D721Med (cell line): ENCODE results near the gene TSPAN32.

ENCODE experiments used
- DNase-seq: peaks from one replicate; pipeline ENCODE4 v3.0.0; 2011; ENCODE audit warnings: low spot score; ENCODE audit not compliant: insufficient read length
- FAIRE-seq: peaks from 2 replicates; lab custom pipeline; 2011; peaks lifted over from hg19 to GRCh38; lab: Jason Lieb, UNC
- TF ChIP-seq, protein P1 (sequence below): IDR thresholded peaks from 2 replicates; pipeline ENCODE4 v1.5.1; 2012; ENCODE audit warnings: mild to moderate bottlenecking, control low read depth; ENCODE audit not compliant: insufficient read depth; ENCODE audit errors: missing control alignments

Gene TSPAN32

GRCh38 chr11:2268729-2269600, 32.8 kb upstream of the TSPAN32 start:
- no peak for DNase-seq
- no peak for FAIRE-seq
- TF ChIP-seq, protein P1, sequence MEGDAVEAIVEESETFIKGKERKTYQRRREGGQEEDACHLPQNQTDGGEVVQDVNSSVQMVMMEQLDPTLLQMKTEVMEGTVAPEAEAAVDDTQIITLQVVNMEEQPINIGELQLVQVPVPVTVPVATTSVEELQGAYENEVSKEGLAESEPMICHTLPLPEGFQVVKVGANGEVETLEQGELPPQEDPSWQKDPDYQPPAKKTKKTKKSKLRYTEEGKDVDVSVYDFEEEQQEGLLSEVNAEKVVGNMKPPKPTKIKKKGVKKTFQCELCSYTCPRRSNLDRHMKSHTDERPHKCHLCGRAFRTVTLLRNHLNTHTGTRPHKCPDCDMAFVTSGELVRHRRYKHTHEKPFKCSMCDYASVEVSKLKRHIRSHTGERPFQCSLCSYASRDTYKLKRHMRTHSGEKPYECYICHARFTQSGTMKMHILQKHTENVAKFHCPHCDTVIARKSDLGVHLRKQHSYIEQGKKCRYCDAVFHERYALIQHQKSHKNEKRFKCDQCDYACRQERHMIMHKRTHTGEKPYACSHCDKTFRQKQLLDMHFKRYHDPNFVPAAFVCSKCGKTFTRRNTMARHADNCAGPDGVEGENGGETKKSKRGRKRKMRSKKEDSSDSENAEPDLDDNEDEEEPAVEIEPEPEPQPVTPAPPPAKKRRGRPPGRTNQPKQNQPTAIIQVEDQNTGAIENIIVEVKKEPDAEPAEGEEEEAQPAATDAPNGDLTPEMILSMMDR = no peak

DNA sequence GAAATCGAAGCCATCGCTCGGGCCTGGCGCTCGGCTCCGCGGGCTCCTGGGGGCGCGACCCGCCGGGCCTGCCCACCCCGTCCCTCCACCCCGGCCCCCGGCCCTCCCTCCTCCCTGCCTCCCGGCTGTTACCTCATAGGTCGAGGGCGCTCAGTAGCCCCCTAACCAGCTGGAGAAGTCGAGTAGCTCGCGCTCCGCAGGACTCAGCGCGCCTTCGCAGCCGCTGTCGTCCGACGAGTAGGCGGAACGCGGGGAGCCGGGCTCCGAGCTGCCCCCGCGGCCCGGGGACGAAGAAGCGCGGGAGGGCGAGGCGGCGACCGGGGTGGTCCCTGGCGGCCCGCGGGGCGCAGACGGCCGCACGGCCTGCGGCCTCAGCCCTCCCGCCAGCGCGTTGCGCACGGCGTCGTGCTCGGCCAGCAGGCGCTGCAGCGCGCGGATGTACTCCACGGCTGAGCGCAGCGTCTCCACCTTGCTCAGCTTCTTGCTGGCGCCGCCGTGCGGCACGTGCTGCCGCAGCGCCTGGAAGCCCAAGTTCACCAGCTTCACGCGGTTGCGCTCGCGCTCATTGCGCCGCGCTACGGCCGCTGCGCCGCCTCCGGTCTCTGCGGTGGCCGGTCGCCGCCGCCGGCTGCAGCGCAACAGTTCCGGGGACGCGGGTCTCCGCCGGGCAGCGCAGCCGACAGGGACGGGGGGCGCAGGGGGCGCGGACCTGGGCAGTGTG, 32.1 kb upstream of the TSPAN32 start:
- DNase-seq (no peak), FAIRE-seq (no peak)
- TF ChIP-seq, protein P1 = no peak

- FAIRE-seq (no peak), DNase-seq (no peak)
- TF ChIP-seq, protein P1 = no peak
These were observed 31.3 kb upstream of the TSPAN32 start, which contains the start of gene ASCL2 for GRCh38 chr11:2270322-2271076. TSS of gene ASCL2 (minus strand) at chr11:2270588. CDS start at chr11:2270332, 256 bp downstream.

DNA sequence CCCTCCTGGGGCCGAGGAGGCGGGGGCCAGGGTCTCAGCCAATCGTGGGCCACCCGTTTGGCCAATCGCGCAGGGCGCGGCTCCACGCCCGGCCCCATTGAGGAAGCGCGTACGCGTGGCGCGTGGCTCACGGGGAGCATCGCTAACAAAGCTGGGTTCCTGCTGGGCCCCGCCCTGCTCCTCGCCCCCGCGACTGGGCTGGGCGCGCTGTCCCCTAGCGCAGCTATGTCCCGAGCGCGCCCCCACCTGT, 30.8 kb upstream of the TSPAN32 start:
- TF ChIP-seq, protein P1 = no peak
- DNase-seq = no peak
- no peak for FAIRE-seq

GRCh38 chr11:2271327-2272227, 30.2 kb upstream of the TSPAN32 start:
- TF ChIP-seq, protein P1 = no peak
- DNase-seq = no peak
- FAIRE-seq = no peak

DNA sequence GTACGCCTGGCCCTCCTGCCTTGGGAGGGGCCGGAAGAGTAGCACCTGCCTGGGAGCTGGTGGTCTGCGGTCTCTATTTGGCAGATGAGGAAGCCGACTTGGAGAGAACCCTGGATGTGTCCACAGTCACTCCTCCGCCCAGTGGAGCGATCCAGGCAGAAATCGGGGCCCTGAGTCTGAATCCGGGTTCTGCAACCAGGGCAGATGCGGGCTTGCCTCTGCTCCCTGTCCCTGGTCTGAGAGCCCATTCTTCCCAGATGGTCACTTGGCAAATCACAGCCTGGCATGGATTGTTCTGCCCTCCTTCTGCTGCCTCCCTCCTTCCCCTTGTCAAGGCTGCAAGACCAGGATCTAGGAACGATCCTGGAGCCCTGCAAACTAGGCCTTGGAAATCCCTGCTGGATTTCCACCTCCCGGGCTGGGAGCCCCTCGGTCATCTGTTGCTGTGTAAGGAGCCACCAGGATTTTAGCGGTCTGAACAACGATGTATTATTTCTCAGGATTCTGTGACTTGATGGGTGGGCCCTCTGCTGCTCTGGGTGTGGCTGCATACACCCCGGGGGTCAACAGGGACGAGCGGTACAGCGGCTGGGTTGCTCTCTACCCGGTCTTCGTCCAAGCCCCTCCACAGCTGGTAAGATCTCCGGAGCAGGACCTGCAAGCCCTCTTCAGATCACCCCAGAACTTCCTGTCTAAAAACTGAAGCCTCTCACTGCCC, 29.4 kb upstream of the TSPAN32 start:
- DNase-seq (no peak), FAIRE-seq (no peak)
- TF ChIP-seq, protein P1 = no peak
